Vagina (tissue), 2 donors: Measurements from ENCODE around the gene SLC16A6.
A peak's percentile ranks its signal among the peaks of the same experiment; 100 is the strongest.
"Not testable (repeated sequence)": the region's sequence is repeated elsewhere in the genome, so short reads cannot be mapped to it uniquely, and the experiment has no call there.

ENCODE experiments used
- CTCF ChIP-seq, 3 experiments: fragments of 450-650 bp in 2 of 3; fragments of 200-600 bp in 1 of 3; sonication (generic) in 1 of 3; IDR thresholded peaks; one replicate each; pipeline ENCODE4 v1.5.1; 2017 to 2019; ENCODE audit warnings: antibody characterized with exemption in 3 of 3, mild to moderate bottlenecking in 2 of 3, moderate library complexity in 2 of 3
- POLR2A ChIP-seq, 2 donors: fragments of 450-650 bp; IDR thresholded peaks; one replicate each; pipeline ENCODE4 v1.6.1; 2017; ENCODE audit warnings: antibody characterized with exemption in 2 of 2, mild to moderate bottlenecking in 2 of 2, moderate library complexity in 2 of 2
- POLR2AphosphoS5 ChIP-seq, 2 donors: sonication (generic); formaldehyde crosslinking; IDR thresholded peaks; one replicate each; pipeline ENCODE4 v1.9.0; 2017; ENCODE audit warnings: antibody characterized with exemption in 2 of 2, mild to moderate bottlenecking in 2 of 2, low read depth in 1 of 2; ENCODE audit not compliant: insufficient read depth in 1 of 2

- TF ChIP-seq CTCF, POLR2A (IDR thresholded peaks at IDR 0.05): not testable (repeated sequence)
- peak in 1 of 2 donors; percentile 52 for TF ChIP-seq POLR2AphosphoS5 (IDR thresholded peaks at IDR 0.05; ENCODE audit: insufficient read depth in 1 of 2, low read depth in 1 of 2)
Observed at GRCh38 chr17:68232741-68233140, 58.2 kb downstream of the SLC16A6 start.
